Peyer's patch (tissue), 4 donors: ENCODE results near the gene RFX8. TPM values are rescaled to one million over a fixed set of nuclear protein-coding genes. Genes with fewer than 3 reads are reported as not detected.

Source experiments
- DNase-seq, 3 donors: peaks; one replicate each; pipeline ENCODE4 v3.0.0-alpha.2; 2017 to 2019
- H3K27ac ChIP-seq, 4 donors: fragments of 200-600 bp; sonication (generic); one replicate each; pipeline ENCODE4 v1.5.1; 2016 to 2019
- H3K27me3 ChIP-seq, 2 donors: fragments of 200-600 bp; sonication (generic); one replicate each; pipeline ENCODE4 v1.5.1; 2019
- H3K36me3 ChIP-seq, 3 donors: fragments of 200-600 bp; sonication (generic); one replicate each; pipeline ENCODE4 v1.5.1; 2016 to 2019
- H3K4me1 ChIP-seq, 4 donors: fragments of 200-600 bp; sonication (generic); one replicate each; pipeline ENCODE4 v1.5.1; 2016 to 2019
- H3K4me3 ChIP-seq, 4 donors: fragments of 200-600 bp; sonication (generic); 1 replicate in 3 of 4; 2 replicates in 1 of 4; pipeline ENCODE4 v1.5.1; 2016 to 2019; ENCODE audit warnings: mild to moderate bottlenecking in 1 of 4
- H3K9me3 ChIP-seq, 4 donors: fragments of 200-600 bp; sonication (generic); one replicate each; pipeline ENCODE4 v1.5.1; 2016 to 2019; ENCODE audit warnings: mild to moderate bottlenecking in 1 of 4
- CTCF ChIP-seq, 6 experiments: fragments of 450-650 bp in 4 of 6; fragments of 200-600 bp in 2 of 6; sonication (generic) in 1 of 6; IDR thresholded peaks; one replicate each; pipeline ENCODE4 v1.5.1; 2017 to 2019; ENCODE audit warnings: antibody characterized with exemption in 6 of 6, mild to moderate bottlenecking in 3 of 6, moderate library complexity in 1 of 6
- POLR2A ChIP-seq, 2 donors: fragments of 450-650 bp; IDR thresholded peaks; one replicate each; pipeline ENCODE4 v1.5.1; 2017; ENCODE audit warnings: antibody characterized with exemption in 2 of 2, mild to moderate bottlenecking in 2 of 2, moderate library complexity in 2 of 2
- total RNA-seq, 4 donors: library from RNA; depleted of rRNA; stranded (reverse); fragments of >200 nt; gene quantifications; one replicate each; pipeline ENCODE4 v1.1.0, GENCODE V29; 2016

The RFX8 gene
- total RNA-seq, 4 donors from 2014 or later, result not detected

GRCh38 chr2:101402630-101403029 is 72.3 kb downstream of the RFX8 start:
- Histone ChIP-seq H3K36me3 (no peaks in the 10 kb centered on the region), H3K27ac (no peak overlapping the region), H3K9me3 (no peaks in the 10 kb centered on the region), H3K27me3 (no peaks in the 10 kb centered on the region), H3K4me3 (no peak overlapping the region), H3K4me1 (no peaks in the 10 kb centered on the region)
- DNase-seq, result no peak
- no peak for TF ChIP-seq CTCF (IDR thresholded peaks at IDR 0.05)
- no peak for TF ChIP-seq POLR2A (IDR thresholded peaks at IDR 0.05)

- Histone ChIP-seq H3K27me3 (no peaks in the 10 kb centered on the region), H3K36me3 (no peaks in the 10 kb centered on the region), H3K27ac (no peak overlapping the region), H3K4me1 (no peaks in the 10 kb centered on the region), H3K4me3 (no peak overlapping the region), H3K9me3 (no peaks in the 10 kb centered on the region)
- no peak for DNase-seq
- TF ChIP-seq POLR2A (IDR thresholded peaks at IDR 0.05), result no peak
- TF ChIP-seq CTCF (IDR thresholded peaks at IDR 0.05), result no peak
Observed at GRCh38 chr2:101401906-101402305, 73.0 kb downstream of the RFX8 start.

- Histone ChIP-seq H3K4me1 (no peaks in the 10 kb centered on the region), H3K27ac (peak overlapping the region in 1 of 4 donors; percentile 38), H3K27me3 (no peaks in the 10 kb centered on the region), H3K9me3 (no peaks in the 10 kb centered on the region), H3K36me3 (no peaks in the 10 kb centered on the region), H3K4me3 (no peak overlapping the region)
- DNase-seq, result peak in 1 of 3 donors; percentile 24
- TF ChIP-seq CTCF (IDR thresholded peaks at IDR 0.05) (no peak), POLR2A (IDR thresholded peaks at IDR 0.05) (no peak)
Observed at GRCh38 chr2:101401326-101401665, 73.6 kb downstream of the RFX8 start.

- Histone ChIP-seq H3K4me3 (no peak overlapping the region), H3K9me3 (no peaks in the 10 kb centered on the region), H3K27me3 (no peaks in the 10 kb centered on the region), H3K36me3 (no peaks in the 10 kb centered on the region), H3K4me1 (no peaks in the 10 kb centered on the region), H3K27ac (peak overlapping the region in 1 of 4 donors; percentile 38)
- DNase-seq, result peak in 1 of 3 donors; percentile 21
- TF ChIP-seq POLR2A (IDR thresholded peaks at IDR 0.05) (no peak), CTCF (IDR thresholded peaks at IDR 0.05) (no peak)
Observed at GRCh38 chr2:101400506-101401325, 74.2 kb downstream of the RFX8 start.

GRCh38 chr2:101400048-101400447 is 74.9 kb downstream of the RFX8 start:
- Histone ChIP-seq H3K36me3 (no peaks in the 10 kb centered on the region), H3K27ac (peak overlapping the region in 1 of 4 donors; percentile 38)
- DNase-seq, result no peak

More at GRCh38 chr2:101400048-101400447, 74.9 kb downstream of the RFX8 start:
- H3K4me1 ChIP-seq, result no peaks in the 10 kb centered on the region
- H3K9me3 ChIP-seq, result no peaks in the 10 kb centered on the region
- TF ChIP-seq POLR2A (IDR thresholded peaks at IDR 0.05) (no peak), CTCF (IDR thresholded peaks at IDR 0.05) (no peak)
- no peaks in the 10 kb centered on the region for H3K27me3 ChIP-seq
- no peak overlapping the region for H3K4me3 ChIP-seq
